ENCODE results near the gene EXOC6B.

GRCh38 chr2:72576459-72576858, 249.4 kb downstream of the EXOC6B start:
- TF ChIP-seq CTCF (IDR thresholded peaks at IDR 0.05; ENCODE audit: low read length) (no peak), EZH2 (optimal IDR thresholded peaks at IDR 0.05; ENCODE audit: low read depth, low read length) (no peak), EZH2phosphoT487 (IDR thresholded peaks at IDR 0.05; ENCODE audit: low read length) (no peak)

All from MM.1S (cell line).